Islet of Langerhans (tissue), 1 donor: ENCODE data around the gene TMEM242.

Experiments used
- FAIRE-seq: peaks from one replicate; lab custom pipeline; 2011; peaks lifted over from hg19 to GRCh38; lab: Jason Lieb, UNC

Gene TMEM242

DNA sequence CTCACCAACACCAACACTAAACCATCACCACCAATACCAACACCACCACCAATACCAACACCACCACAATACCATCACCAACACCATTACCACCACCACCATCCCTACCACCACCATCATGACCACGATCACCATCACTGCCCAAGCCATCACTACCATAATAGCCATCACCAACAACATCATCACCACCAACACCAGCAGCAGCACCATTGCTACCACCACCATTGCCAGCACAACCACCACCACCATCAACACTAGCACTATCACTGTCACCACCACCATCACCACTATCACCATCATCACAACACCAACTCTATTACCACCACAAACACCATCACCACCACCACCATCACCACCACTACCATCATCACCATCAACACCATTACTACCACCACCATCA, 53.0 kb downstream of the TMEM242 start:
- FAIRE-seq: no peak

DNA sequence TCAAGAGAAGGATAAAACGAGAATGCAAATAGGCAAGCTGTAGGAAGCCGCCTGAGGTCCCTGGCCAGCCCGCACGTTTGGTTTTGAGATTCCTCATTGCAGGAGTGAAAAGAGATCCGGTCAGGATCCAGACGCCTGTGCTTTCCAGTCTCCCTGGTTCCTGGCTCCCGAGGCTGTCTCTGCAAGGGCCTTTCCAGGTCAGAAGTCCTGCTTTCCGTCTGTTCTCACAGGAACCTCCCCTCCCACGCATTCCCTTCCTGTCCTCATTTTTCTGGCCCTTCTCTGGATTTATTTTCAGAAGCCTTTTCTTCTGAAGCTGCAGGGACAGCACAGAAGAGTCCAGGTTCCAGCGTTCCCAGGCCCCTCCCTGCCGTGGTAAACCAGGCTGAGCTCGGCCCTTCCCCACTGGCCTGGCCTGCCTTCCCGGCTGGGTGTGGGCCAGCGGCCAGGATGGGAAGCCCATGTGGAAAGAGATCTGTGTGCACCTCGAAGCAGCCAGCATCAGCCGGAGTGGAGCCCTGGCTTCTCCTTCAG, 54.0 kb downstream of the TMEM242 start:
- FAIRE-seq: no peak

DNA sequence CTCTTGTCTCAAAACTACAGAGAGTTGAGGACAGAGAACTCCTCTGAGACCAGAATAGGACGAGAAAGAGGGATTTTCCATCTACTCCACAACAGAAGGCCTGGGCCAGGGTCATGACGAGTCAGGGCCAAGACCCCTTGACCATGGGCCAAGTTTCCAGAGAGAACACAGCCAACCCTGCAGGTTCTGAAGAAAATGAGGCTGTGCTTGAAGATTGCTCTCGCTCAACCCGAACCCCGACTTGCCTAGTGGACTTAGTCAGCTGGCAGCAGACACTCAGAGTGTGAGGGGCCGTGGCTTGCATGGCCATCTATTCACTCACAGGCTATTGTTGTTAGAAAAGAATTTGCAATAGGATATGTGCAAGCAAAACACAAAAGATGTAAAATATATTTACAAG, 54.5 kb downstream of the TMEM242 start:
- FAIRE-seq: no peak

DNA sequence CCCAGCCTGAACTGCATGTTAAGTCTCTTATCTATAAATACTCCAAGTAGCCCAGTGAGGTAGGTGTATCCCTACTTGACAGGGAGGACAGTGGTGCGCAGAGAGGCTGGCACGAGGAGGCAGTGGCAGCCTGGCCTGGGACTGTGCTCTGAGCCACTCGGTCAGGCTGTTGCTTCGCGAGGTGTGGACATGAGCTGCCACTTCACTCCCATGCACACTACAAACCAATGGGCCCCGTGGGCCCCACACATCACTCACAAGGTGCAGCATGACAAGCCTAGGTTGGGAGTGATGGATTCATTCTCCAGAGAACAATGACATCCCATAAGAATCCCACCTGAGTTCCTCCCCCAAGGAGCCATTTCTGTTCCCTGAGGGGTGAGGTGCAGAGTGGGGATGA, 54.9 kb downstream of the TMEM242 start:
- no peak for FAIRE-seq

DNA sequence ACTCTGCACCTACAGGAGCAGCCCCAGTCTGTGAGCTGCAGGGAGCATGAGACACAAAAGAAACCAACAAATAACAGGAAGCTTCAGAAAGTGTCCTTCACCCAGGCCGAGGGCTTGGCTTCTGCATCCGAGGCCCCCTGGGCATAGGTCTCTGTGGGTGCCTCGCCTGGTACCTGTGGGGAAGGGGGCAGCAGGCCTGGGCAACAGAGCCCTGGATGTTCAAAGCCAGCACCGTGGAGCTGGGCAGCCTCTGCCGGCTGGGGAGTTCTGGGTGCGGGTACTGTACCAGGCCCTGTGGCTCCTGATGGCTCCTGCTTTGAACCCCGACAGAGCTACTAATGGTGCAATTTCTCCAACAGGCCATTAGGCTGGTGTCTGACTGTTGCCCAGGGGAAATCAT, 55.7 kb downstream of the TMEM242 start:
- FAIRE-seq: no peak

DNA sequence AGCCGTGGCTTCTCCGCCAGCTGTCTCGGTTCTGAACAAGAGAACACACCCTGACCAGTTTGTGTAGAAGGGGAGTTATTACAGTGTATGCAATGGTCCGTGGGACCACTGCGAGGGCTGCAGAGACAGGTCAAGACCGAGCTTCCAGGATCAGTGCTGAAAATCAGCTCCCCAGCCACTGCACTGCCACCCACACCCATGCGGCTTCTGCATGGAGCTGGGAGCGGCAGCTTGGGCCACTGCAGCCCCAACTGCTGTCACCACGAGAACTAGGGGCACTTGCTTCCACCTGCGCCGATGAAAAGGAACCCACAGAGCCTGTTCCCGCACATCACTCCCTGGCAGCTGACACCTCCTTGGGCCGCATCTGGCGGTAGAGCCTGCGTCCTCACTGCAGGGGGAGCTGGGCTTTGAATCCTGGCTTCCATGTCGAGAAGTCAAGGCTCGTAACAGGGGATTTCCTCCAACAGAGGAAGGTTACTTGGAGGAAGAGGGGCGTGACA, 56.2 kb downstream of the TMEM242 start:
- FAIRE-seq: no peak

DNA sequence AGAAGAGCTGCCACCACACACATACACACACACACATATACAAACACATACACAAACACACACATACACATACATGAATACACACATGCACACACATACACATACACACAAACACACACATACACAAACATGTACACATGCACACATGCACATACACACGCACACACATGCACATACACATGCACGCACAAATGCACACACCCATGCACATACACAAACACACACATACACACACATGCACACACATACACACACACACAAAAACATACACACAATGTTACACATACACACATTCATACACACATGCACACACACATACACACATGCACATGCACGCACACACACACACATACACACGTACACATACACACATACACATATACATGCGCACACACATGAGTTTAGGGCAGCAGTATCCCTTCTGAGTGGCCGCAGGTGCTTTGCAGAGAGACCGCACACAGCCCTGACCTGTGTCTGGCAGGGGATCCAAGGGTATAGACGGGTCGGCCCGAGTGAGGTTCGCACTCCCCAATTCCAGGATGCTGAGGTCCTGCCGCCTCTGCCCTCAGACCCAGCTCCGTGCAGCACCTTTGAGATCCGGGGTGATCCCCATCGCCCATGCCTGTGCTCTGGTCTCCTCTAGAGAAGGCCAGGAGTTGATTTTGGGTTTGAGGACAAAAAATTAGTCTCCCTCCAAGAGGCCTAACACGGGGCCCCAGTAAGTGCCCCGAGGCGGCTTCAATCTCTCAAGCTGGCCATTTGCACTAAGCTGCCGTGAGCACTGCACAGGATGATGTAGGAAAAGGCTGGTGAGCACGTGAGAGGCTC, 56.8 kb downstream of the TMEM242 start:
- no peak for FAIRE-seq

DNA sequence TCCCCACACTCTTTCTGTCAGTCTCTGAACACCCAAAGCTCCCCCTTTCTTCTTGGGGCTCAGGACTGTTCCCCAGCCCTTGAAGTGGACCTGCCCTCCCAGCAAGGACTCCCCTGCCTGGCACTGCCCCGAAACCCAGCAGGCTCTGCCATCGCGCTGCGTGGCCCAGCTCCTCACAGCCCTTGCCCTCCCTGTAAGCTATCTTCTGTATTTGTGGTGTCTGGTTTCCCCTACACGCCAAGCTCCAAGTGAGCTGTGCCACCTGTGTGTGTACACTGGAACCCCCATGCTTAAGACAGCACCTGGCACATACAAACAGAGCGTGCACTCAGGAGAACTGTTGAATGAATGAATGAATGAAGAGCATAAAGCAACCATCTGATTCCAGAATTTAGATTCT, 57.7 kb downstream of the TMEM242 start:
- FAIRE-seq: no peak

DNA sequence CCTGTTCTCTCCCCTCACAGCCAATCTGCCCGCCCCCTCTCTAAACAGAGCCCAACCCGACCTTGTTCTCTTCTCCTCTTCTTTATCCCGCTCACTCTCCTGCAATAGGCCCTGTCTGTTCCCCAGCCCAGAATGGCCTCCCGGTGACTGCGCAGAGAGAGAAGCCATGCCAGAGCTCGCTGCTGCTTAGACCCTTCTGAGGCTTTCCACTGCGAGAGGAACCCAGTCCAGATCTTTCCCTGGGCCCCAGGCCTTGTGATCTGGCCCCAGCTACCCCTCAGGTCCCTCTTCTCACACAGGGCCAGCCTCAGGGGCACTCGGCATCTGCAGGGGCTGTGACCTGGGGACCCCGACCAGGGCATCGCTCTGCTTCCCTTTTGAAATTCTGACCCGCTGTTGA, 58.1 kb downstream of the TMEM242 start:
- no peak for FAIRE-seq

DNA sequence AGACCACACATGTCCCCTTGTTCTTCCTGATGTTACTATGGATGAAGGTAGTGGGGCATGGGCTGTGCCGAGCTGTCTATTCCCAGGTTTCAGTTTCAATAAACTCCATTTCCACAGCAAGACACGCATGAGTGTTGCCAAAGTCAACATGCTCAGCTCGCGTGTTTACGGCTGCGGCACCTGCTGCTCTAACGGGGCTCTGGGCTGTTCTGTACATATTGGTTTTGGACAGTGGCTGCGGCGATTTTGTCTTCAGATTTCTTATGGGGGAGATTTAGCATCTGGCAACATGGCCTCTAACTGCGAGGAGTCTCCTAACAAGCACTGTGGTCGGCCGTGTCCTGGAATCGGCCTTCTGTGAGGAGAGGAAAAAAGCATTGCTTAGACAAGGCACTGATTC, 58.6 kb downstream of the TMEM242 start:
- FAIRE-seq: no peak

DNA sequence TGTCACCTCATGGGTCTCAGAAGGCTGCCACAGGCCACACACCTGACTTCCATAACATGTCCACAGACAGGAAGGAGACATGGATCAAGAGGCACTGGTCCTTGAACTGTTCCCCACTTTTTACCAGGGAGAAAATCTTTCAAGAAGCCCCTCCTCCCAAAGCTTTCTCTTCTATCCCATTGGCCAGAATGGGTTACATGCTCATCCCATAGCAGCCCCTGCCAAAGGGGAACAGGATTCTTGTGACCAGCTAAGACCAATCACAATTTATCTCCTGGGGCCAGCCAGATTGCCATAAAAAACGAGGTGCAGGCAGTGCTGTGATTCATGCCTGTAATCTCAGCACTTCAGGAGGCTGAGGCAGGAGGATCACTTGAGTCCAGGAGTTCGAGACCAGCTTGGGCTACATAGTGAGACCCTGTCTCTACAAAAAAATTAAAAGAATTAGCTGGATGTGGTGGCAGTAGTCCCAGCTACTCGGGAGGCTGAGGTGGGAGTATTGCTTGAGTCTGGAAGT, 59.4 kb downstream of the TMEM242 start:
- FAIRE-seq: no peak

DNA sequence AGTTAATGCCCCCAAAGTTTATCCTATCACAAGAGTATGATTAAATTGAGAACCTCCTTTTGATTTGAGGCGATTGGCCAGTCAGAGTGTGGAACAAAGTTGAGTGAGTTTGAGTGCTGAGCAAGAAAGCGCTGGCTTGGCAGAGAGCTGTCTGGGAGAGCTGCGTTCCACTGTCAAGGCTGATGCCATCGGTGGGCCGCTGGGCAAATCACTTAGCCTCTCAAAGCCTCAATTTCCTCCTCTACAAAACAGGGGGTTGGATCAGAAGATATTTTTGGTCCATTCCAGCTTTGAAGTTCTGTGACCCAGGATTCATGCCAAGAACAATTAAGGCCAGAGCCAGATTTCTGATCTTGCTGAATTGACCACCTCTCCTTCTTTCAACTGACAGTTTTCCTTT, 60.2 kb downstream of the TMEM242 start:
- FAIRE-seq: no peak

DNA sequence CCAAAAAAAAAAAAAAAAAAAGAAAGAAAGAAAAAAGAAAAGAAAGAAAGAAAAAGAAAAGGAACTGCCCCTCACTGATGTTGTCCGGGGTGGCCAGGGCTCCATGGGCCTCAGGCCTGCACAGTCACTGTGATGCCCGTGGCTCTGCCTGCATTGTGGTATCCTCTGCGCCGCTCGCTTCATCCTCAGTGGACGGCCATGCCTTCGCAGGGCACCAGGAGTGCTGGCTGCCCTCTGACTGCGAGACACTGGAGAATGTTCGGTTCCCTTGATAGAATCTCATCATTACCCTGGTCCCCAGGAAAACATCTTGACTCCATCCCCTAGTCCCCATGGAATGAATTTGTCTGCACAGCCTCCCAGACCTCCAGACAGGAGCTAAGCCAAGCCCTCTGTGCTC, 61.7 kb downstream of the TMEM242 start:
- no peak for FAIRE-seq

DNA sequence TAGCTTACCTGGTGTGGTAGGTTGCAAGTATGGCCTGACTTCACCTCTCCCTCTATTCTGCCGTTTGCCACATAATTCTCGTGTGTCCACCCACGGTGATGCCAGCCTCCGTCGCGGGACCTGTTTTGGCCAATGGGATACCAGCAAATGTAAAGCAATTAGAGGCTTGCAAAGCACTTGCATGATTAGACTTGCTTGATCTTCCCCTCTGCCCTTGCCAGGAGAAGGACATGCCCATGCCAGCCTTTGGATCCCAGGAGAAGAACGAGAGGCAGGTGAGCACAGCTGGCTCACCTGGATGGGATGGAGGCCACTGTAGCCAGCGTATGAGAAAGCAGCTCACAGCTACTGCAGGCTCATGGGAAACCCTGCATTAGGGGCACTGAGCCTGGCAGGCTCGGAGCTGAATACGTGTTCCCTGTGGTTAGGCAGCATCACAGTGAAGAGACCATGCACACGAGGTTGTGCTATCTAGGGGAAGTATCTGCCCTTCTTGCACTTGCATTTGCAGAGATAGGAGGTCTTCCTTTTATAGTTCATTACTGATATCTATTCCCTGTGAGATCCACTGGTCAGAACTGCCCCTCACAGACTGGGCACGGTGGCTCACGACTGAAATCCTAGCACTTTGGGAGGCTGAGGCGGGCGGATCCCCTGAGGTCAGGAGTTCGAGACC, 62.4 kb downstream of the TMEM242 start:
- FAIRE-seq: no peak

DNA sequence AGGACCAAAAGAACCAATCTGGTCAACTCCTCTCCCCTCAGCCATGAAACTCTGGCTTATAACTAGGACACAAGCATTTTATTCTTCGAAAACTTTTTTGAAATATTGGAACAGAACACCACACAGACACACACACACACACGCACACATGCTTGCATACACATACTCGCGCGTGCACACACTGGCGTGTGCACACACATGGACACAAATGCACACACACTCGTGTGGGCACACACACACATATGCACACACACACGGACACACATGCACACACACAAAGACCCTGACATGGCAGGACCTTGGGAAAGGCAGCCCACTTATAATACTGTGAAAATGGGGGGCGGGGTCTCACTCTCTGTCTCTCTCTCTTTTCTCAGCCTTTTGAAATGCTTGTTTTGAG, 63.9 kb downstream of the TMEM242 start:
- no peak for FAIRE-seq

DNA sequence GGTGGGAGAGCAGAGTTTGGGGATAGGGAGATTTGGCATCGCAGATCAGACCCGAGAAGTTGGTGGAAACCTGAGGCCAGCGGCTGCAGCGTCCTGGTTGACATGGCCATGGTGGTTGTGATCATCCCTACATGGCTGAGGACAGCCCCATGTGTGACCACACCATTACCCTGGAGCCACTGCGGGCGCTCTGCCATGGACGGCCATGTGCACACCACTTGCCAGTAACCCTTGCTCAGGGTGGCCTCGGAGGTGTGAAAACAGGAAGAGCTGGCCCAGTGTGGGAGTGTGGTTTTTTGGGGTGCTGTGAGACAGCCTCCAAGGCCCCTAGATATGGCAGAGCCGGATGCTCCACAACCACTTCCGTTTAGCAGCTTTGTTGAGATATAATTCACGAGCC, 64.4 kb downstream of the TMEM242 start:
- no peak for FAIRE-seq

DNA sequence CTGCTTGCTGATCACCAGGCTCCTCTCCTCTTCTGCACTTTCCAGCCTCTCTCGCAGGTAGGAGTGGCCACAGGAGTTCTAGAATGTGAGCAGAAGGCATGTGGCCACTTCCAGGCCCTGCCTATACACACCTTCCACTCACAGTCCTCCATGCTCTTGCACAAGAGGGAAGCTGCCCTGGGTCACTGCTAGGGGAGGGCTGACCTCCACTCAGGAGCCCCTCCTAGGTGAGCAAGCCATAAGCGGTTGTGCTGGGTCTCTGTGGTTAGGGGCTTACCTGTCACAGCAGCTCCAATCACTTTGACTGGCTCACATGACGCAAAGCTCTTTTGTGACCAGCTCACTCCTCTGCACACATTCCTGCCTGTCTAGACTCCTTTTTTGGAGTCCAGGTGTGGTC, 68.2 kb downstream of the TMEM242 start:
- FAIRE-seq: no peak

DNA sequence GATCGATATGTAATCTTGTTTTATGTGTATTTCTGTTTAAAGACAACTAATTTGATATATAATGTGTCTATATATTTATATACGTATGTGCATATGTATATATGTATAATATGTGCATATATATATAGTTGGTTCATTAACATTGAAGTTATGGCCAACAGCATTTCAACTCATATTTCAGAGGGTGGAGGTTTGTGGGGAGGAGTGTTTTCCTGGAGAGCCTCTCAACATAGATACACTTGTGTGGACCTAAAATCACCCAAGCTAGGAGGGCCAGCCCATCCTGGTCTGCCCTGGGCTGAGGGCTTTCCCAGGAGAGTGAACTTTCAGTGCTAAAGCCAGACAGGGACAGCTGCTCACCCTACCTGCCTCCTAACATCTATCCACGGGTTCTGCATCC, 68.8 kb downstream of the TMEM242 start:
- no peak for FAIRE-seq

DNA sequence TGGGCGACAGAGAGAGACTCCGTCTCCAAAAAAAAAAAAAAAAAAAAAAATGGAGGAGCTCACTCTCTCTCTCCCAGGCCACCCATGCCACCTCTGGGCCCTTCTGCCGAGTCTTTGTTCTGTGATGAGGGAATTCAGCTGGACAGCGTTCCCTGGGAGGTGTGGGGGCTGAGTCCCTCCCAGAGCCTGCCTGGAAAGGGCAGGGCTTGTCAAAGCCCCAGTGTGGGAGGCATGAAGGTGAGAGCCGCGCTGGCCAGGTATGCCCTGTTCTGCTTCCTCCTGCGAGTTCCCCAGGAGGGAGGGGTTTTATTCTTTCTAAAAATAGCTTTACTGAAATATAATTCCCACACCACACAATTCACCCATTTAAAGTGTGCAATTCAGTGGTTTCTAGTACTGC, 69.6 kb downstream of the TMEM242 start:
- no peak for FAIRE-seq

DNA sequence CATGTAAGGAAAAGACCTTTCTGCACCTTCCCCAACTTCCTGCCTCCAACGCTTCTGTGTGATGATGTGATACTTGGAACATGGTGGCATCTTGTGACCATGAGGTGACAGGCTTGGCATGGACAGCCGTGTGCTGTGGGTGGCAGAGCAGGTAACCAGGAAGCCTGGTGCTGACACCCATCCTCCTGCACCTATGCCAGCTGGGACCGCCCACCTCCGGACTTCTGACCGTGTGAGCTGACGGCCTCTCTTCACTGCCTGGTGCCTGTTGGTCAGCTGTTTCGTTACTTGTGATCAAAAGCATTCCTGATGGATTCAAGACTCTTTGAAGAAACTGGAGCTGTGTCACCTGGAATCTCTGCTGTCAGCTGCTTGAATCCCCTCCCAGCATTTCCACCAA, 70.3 kb downstream of the TMEM242 start:
- FAIRE-seq: no peak

DNA sequence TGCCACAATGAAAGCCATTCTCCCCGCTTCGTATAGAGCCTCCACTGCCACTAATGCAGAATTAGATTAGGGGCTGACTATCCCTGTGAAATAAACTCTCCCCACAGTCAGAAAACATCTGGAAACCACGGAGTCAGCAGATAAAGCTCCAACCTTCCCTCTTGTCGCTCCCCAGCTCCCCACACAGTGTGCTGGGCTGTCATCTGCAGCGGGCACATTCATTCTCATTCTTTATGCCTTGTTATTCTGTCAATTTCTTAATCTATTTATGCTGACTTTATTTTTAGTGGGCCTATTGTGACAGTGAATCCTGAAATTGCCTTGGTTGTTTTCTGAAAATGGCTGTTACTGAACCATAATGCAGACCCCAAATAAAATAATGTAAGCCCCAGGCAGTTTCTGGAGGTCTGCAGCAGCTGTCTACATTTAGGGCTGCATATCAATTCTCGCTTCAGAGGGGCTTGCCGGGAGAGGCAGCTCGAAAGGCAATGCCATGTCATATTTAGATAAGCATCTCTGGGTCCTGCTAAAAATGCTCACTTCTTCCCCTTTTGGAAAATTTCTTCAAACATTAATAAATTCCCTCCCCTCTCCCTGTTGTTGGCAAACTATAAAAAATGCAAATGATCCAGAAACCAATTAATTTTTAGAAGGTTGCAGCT, 71.6 kb downstream of the TMEM242 start:
- no peak for FAIRE-seq

DNA sequence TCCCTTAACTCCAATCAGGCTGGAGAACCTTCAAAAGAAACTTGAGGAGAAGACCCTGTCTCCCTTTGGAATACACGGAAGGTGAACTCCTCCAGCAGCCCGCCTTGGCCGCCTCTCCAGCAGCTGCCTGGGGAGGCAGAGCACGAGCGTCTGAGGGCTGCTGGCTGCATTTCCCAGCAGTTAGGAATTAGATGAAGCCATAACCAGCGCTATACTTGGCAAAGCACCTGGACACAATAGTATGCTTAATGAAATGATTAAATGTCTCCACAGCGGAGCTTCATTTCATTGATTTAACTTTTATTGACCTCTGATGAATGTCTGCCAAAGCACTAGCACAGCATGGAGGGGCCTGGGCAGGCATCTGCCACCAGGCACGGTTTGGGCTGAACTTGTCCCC, 73.5 kb downstream of the TMEM242 start:
- FAIRE-seq: no peak

DNA sequence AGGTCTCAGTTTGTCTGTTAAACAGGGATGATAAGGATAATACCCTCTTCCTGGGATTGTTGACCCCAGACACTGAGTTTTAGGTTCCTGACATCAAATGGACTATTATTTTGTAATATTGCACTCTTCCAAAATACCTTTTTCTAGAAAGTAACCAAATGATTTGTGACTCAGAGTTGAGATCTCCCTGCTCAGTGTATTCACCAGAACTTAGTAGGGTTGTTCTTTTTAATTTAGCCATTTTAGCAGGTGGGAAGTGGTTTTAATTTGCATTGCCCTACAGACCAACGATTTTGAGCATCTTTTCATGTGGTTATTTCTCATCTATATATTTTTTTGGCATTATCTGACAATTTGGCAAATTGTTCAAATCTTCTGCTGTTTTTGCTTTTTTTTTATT, 75.1 kb downstream of the TMEM242 start:
- FAIRE-seq: no peak
